GM10248 (cell line): ENCODE measurements around the gene ARHGEF12.

Experiments
- CTCF ChIA-PET: fragments of 300-600 bp; sonication (Branson Sonifier 250); formaldehyde crosslinking; extraction: SDS; loops from one replicate; lab custom pipeline; 2021; ENCODE audit warnings: antibody characterized with exemption; lab: Yijun Ruan, JAX
- POLR2A ChIA-PET: fragments of 350-650 bp; sonication (Branson Sonifier 250); formaldehyde crosslinking; extraction: SDS; loops from one replicate; lab custom pipeline; 2020; ENCODE audit warnings: antibody characterized with exemption; lab: Yijun Ruan, JAX
- DNase-seq: peaks from one replicate; pipeline ENCODE4 v3.0.0; 2012; ENCODE audit errors: extremely low spot score
- TF ChIP-seq, protein P1 (sequence below): IDR thresholded peaks from 2 replicates; pipeline ENCODE4 v1.5.1; 2012; ENCODE audit warnings: mild to moderate bottlenecking, low read depth; ENCODE audit errors: extremely low read depth, missing control alignments, control extremely low read depth

Gene ARHGEF12

DNA sequence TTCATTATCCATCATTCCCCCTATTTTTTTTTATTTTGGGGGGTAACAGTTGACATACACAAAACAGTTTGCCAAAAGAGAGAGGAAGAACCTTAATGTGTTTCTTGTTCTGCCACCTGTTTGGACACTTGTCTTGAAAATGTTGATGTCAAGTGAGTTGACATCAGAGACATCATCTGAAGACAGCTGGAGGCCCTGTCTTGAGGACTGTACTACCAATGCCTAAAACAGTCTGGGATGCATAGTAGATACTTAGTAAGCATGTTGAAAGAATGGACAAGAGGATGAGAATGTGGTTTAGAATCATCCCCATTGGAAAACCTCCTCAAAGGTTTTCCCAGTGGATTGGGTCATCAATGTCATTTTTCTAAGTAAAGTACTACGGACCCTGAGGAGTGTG is 2.4 kb upstream of the ARHGEF12 start:
- ChIA-PET CTCF (interaction anchor here (0.7 to 4.3 kb wide), 13 partner anchors 8 to 618 kb away, joined by 3 to 22 read pairs (median 8); partner anchors contain the start of gene TLCD5), POLR2A (no interaction called here)
- DNase-seq: no peak
- TF ChIP-seq, protein P1, sequence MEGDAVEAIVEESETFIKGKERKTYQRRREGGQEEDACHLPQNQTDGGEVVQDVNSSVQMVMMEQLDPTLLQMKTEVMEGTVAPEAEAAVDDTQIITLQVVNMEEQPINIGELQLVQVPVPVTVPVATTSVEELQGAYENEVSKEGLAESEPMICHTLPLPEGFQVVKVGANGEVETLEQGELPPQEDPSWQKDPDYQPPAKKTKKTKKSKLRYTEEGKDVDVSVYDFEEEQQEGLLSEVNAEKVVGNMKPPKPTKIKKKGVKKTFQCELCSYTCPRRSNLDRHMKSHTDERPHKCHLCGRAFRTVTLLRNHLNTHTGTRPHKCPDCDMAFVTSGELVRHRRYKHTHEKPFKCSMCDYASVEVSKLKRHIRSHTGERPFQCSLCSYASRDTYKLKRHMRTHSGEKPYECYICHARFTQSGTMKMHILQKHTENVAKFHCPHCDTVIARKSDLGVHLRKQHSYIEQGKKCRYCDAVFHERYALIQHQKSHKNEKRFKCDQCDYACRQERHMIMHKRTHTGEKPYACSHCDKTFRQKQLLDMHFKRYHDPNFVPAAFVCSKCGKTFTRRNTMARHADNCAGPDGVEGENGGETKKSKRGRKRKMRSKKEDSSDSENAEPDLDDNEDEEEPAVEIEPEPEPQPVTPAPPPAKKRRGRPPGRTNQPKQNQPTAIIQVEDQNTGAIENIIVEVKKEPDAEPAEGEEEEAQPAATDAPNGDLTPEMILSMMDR: no peak

DNA sequence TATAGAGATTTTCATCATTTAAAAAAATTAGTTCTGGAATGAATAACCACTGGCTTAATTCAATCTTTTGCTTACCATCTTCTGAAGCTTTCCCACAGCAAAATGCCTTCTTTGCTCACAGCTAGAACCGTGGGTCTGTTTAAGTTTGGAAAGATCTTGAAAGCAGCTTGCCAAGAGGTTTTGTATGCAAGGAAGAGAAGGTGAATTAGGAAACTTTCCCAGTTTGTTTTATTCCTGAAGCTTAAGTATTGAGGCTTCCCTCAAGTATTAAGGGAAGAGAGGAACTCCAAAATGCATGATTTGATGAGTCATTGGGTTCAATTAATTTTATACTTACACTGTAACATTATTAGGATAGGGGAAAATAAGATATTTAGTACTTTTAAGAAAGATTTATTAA is 1.9 kb upstream of the ARHGEF12 start:
- TF ChIP-seq, protein P1: no peak
- ChIA-PET POLR2A (no interaction called here), CTCF (interaction anchor here (0.7 to 4.3 kb wide), 18 partner anchors 8 to 617 kb away, joined by 3 to 22 read pairs (median 4); partner anchors contain the start of gene TLCD5)
- no peak for DNase-seq

DNA sequence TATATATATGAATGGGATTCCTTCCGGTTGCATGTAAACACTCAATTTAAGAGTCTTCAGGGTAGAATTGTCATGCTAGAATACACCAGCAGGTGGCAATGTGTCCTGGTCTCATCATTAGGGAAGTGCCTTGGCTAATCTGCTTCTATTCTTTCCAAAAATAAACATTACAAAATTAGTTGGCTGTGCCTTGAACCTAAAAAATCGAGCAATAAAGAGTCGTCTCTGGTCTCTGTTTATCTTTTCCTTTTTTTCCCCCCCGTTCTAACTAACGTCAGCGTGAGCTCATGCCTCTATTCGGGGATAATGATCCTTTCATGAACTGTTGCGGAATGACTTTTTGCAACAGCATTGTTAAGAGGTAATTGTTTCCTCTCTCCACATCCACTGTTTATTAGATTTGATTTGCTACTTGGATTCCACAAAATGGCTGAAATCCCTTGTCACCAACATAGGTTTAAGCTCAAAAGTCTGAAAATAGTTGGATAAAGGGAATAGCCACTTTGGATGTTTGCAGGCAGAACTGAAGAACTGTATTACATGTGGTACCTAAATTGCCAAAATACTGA is 1.2 kb upstream of the ARHGEF12 start:
- TF ChIP-seq, protein P1: peak; percentile 70
- POLR2A ChIA-PET: no interaction called here
- CTCF ChIA-PET: interaction anchor here (0.7 to 4.3 kb wide), 31 partner anchors 8 to 979 kb away, joined by 3 to 22 read pairs (median 4); partner anchors contain the start of gene TLCD5
- DNase-seq: peak; percentile 54

DNA sequence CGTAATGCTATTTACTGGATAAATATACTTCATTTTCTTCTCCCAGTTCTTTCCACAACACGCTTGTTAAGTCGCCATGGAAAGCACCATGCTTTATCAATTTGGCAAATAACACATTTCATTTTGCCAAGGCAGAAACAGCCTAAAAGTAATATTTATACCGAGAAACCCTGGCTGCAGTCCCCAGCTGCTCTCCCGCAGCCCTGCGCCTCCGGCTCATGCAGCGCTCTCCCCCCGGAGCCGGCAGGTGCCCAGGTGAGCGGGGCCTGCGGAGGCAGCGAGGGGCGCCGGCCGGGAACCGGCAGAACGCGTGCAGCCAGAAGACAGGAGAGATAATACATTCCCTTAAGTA is 681 bp upstream of the ARHGEF12 start:
- TF ChIP-seq, protein P1: no peak
- peak; percentile 59 for DNase-seq
- CTCF ChIA-PET: interaction anchor here (0.7 to 4.3 kb wide), 29 partner anchors 10 to 980 kb away, joined by 3 to 22 read pairs (median 4); partner anchors contain the start of gene TLCD5
- POLR2A ChIA-PET: no interaction called here

DNA sequence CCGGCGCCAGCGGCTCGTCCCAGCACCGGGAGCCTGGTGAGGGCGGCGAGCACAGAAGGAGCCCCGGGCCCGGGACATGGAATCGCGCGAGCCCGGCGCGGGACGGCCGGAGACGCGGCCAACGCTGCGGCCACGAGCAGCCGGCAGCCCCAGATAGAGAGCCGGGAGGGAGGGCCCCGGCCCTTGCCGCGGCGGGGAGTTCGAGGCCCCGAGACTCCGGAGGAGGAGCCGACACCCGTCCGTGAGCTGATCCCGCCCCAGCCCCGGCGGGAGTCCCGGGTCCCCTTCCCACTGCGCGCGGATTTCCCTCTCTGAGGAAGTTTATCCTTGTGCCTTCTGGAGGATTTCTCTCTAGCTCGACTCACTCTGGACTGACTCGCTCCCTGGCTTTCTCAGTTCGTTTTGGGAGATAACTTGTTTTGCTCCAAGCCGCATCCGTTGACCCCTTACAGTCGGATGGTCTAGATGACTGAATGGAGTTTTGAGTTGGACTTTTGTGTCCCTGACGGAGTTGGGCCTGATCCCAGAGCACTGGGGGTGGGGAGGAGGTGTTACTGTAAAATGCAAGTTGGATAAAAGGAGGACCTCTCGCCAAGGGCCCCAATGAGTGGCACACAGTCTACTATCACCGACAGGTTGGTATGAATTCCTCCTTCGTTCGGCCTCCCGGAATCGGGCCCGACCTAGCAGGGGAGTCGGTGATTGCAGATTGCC is 585 bp downstream of the ARHGEF12 start:
- DNase-seq: peak; percentile 62
- POLR2A ChIA-PET: no interaction called here
- CTCF ChIA-PET: interaction anchor here (0.7 to 2.9 kb wide), 9 partner anchors 11 to 121 kb away, joined by 3 to 22 read pairs (median 6); partner anchors contain the start of gene TLCD5
- TF ChIP-seq, protein P1: no peak

DNA sequence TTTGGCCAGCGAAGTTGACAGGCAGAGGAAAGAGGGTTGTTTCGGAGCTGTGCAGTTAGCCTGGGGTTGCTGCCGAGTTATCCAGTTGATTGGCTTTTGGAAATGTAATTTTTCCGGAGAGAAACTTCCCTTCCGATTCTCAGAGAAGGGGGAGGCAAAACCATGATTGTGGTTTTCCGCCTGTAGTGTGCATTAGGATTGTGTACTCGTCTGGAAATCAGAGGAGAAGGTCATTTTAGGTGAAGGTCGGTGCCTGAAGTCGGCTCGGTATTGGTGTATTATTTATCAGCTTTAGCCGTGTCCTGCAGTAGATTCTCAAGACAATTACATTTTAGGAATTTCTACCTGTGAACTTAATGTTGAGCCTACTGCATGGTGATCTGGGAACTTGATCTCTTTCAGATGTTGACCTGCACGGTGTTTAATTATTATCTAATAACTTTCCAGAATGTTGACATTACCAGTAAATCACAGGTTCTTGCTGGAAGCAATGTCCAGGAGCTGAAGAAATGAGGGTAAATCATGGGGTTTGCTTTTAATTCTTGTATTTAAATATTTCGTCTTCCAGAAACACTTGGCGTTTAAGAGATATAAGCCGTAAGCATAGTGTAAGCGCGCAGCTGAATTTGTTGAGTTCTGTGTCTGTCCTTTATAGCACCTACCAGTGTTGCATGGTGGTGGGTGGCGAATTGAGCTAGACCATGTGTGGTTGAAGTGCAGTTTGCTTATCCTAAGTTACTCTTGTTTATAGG is 1.3 kb downstream of the ARHGEF12 start:
- TF ChIP-seq, protein P1: no peak
- POLR2A ChIA-PET: no interaction called here
- CTCF ChIA-PET: interaction anchor here (1.0 to 2.9 kb wide), 8 partner anchors 9 to 101 kb away, joined by 3 to 8 read pairs (median 4); no protein-coding TSS in a partner anchor
- no peak for DNase-seq
